Mammary epithelial cell (primary cell): ENCODE measurements around the gene FSTL4.

Experiments
- CTCF ChIP-seq, 2 donors: IDR thresholded peaks in 1 of 2; conservative IDR thresholded peaks in 1 of 2; 2 replicates each; pipeline ENCODE4 v1.5.1; 2011 to 2012; ENCODE audit warnings: inconsistent platforms in 2 of 2, low read length in 2 of 2, mild to moderate bottlenecking in 2 of 2, control low read depth in 1 of 2, low read depth in 1 of 2; ENCODE audit not compliant: insufficient read depth in 1 of 2; ENCODE audit errors: extremely low read depth in 1 of 2
- EZH2 ChIP-seq: IDR thresholded peaks from 2 replicates; pipeline ENCODE4 v1.6.1; 2012; ENCODE audit warnings: low read length, inconsistent platforms, borderline replicate concordance

DNA sequence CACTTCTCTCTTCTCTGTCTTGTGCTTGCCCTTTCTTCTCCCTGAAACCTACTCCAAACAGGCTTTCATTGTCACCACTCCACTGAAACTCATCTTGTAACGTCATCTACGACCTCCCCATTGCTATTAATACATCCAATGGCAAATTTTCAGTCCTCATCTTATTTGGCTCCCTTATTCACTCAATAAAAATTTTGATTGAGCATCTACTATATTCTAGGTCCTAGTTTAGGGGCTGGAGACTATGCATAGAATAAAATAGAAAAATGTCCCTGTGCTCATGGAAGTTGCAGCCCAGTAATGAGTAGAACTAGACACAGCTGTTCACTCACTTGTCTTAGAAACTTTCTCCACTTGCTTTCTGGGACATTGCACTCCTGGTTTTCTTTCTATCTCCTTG, 24.9 kb upstream of the FSTL4 start:
- no peak for TF ChIP-seq CTCF (conservative IDR thresholded peaks at IDR 0.05 in 1 of 2, IDR thresholded peaks at IDR 0.05 in 1 of 2; ENCODE audit: extremely low read depth in 1 of 2, insufficient read depth in 1 of 2, low read depth in 1 of 2, low read length in 2 of 2)
- no peak for TF ChIP-seq EZH2
